Subcutaneous abdominal adipose tissue (tissue), 5 donors: ENCODE measurements around the gene TNIP1.
A peak's percentile ranks its signal among the peaks of the same experiment; 100 is the strongest.

Experiments
- H3K27ac ChIP-seq: one replicate; pipeline ENCODE4 v1.7.0; 2013; ENCODE audit warnings: low read depth, mild to moderate bottlenecking, inconsistent platforms, low read length, moderate library complexity
- H3K27me3 ChIP-seq, 5 donors: one replicate each; pipeline ENCODE4 v1.7.0; 2013; ENCODE audit warnings: low read length in 5 of 5, inconsistent platforms in 1 of 5; ENCODE audit not compliant: control insufficient read depth in 5 of 5, insufficient read depth in 4 of 5
- H3K36me3 ChIP-seq, 5 donors: one replicate each; pipeline ENCODE4 v1.7.0; 2013; ENCODE audit warnings: low read length in 5 of 5; ENCODE audit not compliant: control insufficient read depth in 5 of 5, insufficient read depth in 5 of 5
- H3K4me1 ChIP-seq, 5 donors: one replicate each; pipeline ENCODE4 v1.7.0; 2013; ENCODE audit warnings: low read length in 5 of 5, mild to moderate bottlenecking in 3 of 5, moderate library complexity in 1 of 5; ENCODE audit not compliant: control insufficient read depth in 5 of 5, insufficient read depth in 5 of 5
- H3K4me3 ChIP-seq, 5 donors: one replicate each; pipeline ENCODE4 v1.7.0; 2013; ENCODE audit warnings: low read length in 5 of 5, low read depth in 1 of 5
- H3K9ac ChIP-seq, 5 donors: one replicate each; pipeline ENCODE4 v1.7.0; 2013; ENCODE audit warnings: low read length in 5 of 5, mild to moderate bottlenecking in 4 of 5, moderate library complexity in 3 of 5
- H3K9me3 ChIP-seq, 5 donors: one replicate each; pipeline ENCODE4 v1.7.0; 2013; ENCODE audit warnings: low read length in 5 of 5; ENCODE audit not compliant: control insufficient read depth in 5 of 5
- donor health status: healthy.
- donor health status: healthy.
- donor health status: healthy.
- donor health status: healthy.
- donor health status: healthy.

Gene TNIP1

DNA sequence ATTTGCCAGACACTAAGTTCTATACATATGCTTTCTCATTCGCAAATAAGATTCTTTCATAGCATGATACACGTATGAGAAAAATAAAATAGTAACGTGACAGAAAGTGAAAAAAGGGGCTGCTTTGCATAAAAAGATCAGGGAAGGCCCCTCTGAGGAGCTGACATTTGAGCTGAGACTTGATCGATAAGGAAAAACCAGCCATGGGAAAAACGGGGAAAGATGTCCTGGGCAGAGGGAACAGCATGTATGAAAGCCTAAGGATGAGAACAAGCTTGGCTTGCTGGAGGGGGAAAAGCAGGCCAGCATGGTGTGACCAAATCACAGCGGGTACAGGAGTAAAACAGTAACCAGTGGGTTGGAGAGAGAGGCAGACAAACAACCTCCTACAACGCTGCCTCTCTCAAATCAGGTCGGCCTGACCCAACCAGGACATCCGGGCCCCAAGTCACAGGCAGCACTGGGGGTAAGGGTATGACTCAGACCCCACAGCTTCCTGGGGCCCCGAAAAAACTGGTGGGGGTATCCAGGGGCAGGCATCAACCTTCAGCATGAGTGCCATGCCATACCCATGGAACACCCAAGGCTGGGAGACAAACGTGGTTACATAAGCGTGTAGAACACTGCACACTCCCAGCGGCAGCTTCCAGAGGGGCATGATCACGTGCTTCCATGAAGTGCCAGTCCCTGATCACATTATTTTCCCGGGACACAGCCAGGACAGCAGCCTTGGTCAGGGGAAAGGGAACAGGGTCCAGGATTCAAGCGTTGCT lies 2.2 kb downstream of the TNIP1 start:
- Histone ChIP-seq H3K9me3 (no peaks in the 10 kb centered on the region), H3K36me3 (peaks cover 0 to 25% (median 6%) of the 10 kb centered on the region in 5 donors)

DNA sequence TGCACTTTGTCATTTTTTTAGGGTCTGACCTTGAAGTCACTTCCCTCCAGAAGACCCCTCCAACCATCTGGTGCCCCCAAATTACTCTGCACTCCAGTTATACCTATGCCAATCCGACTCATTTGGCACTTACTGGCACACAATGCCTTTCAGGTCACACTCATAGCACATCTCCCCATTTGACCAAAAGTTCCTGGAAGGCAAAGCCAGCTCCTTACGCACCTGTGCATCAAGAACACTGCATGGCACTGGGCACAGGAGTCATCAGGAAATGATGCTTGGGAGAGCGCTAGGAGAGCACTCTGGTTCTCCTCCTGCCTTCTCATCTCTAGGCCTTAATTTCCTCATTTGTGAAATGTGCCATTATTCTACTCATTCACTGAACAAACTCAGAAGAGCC lies 2.9 kb downstream of the TNIP1 start:
- Histone ChIP-seq H3K4me1 (peaks cover 27 to 70% (median 66%) of the 10 kb centered on the region in 5 donors), H3K9me3 (no peaks in the 10 kb centered on the region), H3K9ac (peak overlapping the region in 1 of 5 donors; percentile 99), H3K4me3 (peak overlapping the region in 1 of 5 donors; percentile 42), H3K27ac (peak overlapping the region; percentile 100), H3K36me3 (peaks cover 0 to 28% (median 6%) of the 10 kb centered on the region in 5 donors), H3K27me3 (peaks cover 0 to 2% (median 0%) of the 10 kb centered on the region in 5 donors)

More for the DNA sequence above, 2.2 kb downstream of the TNIP1 start:
- peak overlapping the region; percentile 100 for H3K27ac ChIP-seq
- H3K4me3 ChIP-seq = peak overlapping the region in 4 of 5 donors; percentile 36 to 86 (median 64)
- peak overlapping the region in 4 of 5 donors; percentile 30 to 99 (median 38) for H3K9ac ChIP-seq
- H3K27me3 ChIP-seq = peaks cover 0 to 2% (median 0%) of the 10 kb centered on the region in 5 donors
- H3K4me1 ChIP-seq = peaks cover 27 to 73% (median 66%) of the 10 kb centered on the region in 5 donors

DNA sequence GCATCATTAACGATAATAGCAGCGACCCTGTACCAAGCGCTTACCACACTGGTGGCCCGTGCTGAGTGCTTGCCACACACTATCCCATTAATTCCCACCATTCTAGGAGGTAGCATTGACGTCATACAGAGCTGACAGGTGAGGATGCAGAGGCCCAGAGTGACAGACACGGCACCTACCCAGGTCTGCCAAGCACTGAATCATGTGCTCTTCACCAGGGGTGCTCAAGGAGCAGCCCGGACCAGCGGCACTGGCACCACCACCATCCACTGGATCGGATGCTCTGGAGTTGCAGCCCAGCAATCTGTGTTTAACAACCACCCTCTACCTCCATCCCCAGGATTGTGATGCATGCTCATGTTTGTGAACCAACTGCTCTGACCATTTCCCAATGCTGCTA lies 3.4 kb downstream of the TNIP1 start:
- H3K4me3 ChIP-seq = no peak overlapping the region
- peaks cover 23 to 65% (median 64%) of the 10 kb centered on the region in 5 donors for H3K4me1 ChIP-seq

DNA sequence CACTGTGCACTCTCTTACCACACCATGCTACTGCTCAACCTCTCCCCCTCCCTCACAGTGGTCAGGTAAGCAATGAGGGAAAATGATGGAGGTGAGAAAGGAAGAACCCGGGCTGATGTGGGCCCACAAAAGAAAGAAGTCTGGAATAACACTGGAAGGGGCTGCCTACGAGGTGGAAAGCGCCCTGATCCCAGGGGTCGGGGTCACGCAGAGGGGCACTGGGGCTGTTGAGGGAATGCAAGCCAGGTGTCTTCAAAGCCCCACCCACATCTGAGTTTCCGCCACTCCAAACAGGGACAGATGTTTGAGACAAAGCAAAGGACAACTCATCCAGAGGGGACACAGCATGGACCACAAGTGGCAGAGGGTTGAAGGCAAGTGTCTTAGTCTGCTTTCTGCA lies 4.2 kb downstream of the TNIP1 start:
- Histone ChIP-seq H3K9me3 (no peaks in the 10 kb centered on the region), H3K36me3 (peaks cover 0 to 32% (median 9%) of the 10 kb centered on the region in 5 donors), H3K27ac (peak overlapping the region; percentile 100), H3K9ac (peak overlapping the region in 2 of 5 donors; percentile 16 to 52), H3K27me3 (peaks cover 0 to 2% (median 0%) of the 10 kb centered on the region in 5 donors), H3K4me1 (peaks cover 17 to 65% (median 64%) of the 10 kb centered on the region in 5 donors), H3K4me3 (peak overlapping the region in 1 of 5 donors; percentile 22)

More for the DNA sequence above, 3.4 kb downstream of the TNIP1 start:
- peaks cover 0 to 28% (median 6%) of the 10 kb centered on the region in 5 donors for H3K36me3 ChIP-seq
- H3K9ac ChIP-seq = no peak overlapping the region
- H3K27ac ChIP-seq = peak overlapping the region; percentile 100
- H3K27me3 ChIP-seq = peaks cover 0 to 2% (median 0%) of the 10 kb centered on the region in 5 donors
- no peaks in the 10 kb centered on the region for H3K9me3 ChIP-seq

DNA sequence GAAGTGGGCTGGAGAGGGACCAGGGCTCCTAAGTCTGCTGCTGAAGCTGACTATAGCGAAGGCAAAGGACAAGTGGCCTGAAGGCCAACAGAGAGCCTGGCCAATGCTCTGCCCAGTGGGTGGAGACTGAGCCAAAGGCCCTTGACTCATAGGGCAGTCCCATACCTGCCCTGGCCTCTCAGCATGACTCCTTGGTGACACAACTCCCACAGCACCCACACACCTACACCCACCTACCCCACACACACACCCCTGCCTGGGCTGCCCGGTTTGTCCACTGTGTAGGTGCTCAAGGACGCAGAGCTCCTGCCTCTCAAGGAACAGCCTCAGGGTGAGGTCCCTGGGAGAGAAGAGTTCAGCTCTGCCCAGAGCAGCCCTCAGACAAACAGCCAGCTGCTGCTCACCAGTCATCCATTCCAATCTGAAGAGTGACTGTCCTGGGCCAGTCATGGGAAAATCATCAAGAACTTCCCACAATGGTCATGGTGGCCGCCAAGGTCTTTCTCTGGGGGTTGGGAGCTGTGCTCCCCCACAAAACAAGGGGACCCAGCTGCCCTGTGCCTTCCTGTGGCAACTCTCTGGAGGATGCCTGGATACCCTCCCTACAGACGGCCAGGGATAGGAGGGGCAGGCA lies 5.0 kb downstream of the TNIP1 start:
- Histone ChIP-seq H3K9me3 (no peaks in the 10 kb centered on the region), H3K4me1 (peaks cover 17 to 65% (median 63%) of the 10 kb centered on the region in 5 donors), H3K27me3 (peaks cover 0 to 2% (median 0%) of the 10 kb centered on the region in 5 donors), H3K27ac (peak overlapping the region; percentile 100), H3K36me3 (peaks cover 0 to 38% (median 11%) of the 10 kb centered on the region in 5 donors), H3K9ac (peak overlapping the region; percentile 2 to 90 (median 46)), H3K4me3 (peak overlapping the region in 1 of 5 donors; percentile 22)

DNA sequence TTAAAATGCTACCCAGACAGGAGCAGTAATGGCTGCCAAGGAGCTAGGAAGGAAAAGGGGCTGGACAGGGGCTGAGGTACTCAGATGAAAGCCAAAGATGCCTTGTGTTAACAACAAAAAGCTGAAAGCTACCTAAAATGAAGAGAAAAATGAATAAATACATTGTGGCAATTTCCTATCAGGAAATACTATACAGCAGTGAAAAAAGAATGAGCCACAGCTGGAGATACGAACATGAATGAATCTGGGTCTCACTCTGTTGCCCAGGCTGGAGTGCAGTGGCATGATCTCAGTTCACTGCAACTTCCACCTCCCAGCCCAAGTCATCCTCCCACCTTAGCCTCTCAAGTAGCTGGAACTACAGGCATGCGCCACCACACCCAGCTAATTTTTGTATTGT lies 6.3 kb downstream of the TNIP1 start:
- Histone ChIP-seq H3K27ac (peak overlapping the region; percentile 46), H3K36me3 (peaks cover 0 to 48% (median 14%) of the 10 kb centered on the region in 5 donors), H3K4me3 (no peak overlapping the region), H3K4me1 (peaks cover 11 to 70% (median 65%) of the 10 kb centered on the region in 5 donors), H3K9me3 (no peaks in the 10 kb centered on the region), H3K9ac (peak overlapping the region in 2 of 5 donors; percentile 17 to 29), H3K27me3 (peaks cover 0 to 2% (median 0%) of the 10 kb centered on the region in 5 donors)

DNA sequence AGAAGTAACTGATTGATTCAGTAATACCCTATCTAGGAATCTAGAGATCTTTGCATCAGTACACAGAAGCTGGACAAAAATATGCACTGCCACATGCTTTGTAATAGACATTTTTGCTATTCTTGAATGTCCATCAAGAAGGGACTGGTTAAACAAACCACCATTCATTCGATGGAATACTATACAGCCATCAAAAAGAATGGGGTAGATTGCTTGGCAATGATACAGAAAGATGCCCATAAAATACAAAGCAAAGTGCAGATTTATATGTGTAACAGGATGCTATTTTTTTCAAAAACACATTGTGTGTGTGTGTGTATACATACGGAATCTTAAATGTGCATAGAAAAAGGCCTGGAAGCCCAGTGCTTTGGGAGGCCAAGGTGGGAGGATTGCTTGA lies 7.6 kb downstream of the TNIP1 start:
- peaks cover 0 to 55% (median 14%) of the 10 kb centered on the region in 5 donors for H3K36me3 ChIP-seq
- peak overlapping the region; percentile 44 for H3K27ac ChIP-seq
- peaks cover 0 to 2% (median 0%) of the 10 kb centered on the region in 5 donors for H3K27me3 ChIP-seq
- H3K9me3 ChIP-seq = no peaks in the 10 kb centered on the region
- H3K4me1 ChIP-seq = peaks cover 10 to 70% (median 65%) of the 10 kb centered on the region in 5 donors
- no peak overlapping the region for H3K9ac ChIP-seq
- H3K4me3 ChIP-seq = no peak overlapping the region

DNA sequence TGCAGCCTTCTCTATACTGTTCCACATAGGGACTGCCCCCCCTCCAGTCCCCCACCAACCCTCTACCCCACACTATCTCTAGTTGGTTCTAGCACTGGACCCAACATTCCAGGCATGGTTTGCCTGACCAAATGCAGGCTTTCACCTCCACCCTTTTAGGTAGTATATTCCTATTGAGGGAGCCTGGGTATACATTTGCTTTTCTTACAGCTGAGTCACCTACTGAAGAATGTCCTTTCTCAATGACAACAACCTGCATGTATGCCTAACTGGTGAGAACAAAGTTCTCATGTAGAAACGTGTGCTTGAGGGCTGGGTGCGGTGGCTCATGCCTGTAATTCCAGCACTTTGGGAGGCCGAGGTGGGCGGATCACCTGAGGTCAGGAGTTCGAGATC lies 8.2 kb downstream of the TNIP1 start:
- H3K36me3 ChIP-seq = peaks cover 0 to 55% (median 11%) of the 10 kb centered on the region in 5 donors
- H3K9ac ChIP-seq = no peak overlapping the region
- peaks cover 0 to 2% (median 0%) of the 10 kb centered on the region in 5 donors for H3K27me3 ChIP-seq
- peaks cover 17 to 70% (median 65%) of the 10 kb centered on the region in 5 donors for H3K4me1 ChIP-seq
- H3K4me3 ChIP-seq = no peak overlapping the region
- no peaks in the 10 kb centered on the region for H3K9me3 ChIP-seq
- peak overlapping the region; percentile 44 for H3K27ac ChIP-seq

DNA sequence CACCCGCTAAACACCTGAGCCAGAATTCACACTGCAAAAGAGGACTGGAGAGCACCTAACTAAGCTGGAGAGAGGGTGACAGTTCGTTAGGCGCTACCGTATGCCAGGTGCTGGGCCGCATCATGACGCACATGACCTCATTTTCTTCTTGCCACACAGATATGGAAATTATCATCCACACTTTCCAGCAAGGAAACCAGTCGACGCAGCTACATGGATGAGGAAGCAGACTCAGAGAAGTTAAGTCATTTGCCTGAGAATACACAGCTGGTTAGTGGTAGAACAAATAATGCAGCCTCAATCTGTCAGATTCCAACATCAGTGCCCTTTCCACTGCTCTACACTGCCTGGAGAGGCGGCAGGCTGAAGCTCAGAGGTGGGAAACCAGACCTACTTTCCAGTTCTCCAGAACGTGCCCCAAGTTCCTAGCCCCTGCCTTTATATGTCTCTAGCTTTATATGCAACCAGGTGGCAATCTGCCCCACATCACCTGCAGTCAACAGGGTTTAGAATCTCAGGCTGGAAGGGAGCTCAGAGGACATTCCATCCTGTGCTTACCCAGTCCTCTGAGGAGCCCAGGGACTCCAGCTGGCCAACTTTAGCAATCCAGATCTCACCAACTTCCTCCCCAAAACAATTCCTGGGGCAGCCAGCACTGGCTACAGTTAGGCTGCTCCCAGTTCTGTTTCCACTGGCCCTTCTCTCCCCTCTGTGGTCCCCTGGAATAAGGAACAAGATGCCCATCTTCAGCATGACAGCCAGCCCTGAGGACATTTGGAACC lies 8.8 kb downstream of the TNIP1 start:
- Histone ChIP-seq H3K4me1 (peaks cover 18 to 70% (median 65%) of the 10 kb centered on the region in 5 donors), H3K9ac (peak overlapping the region in 2 of 5 donors; percentile 5 to 10), H3K27ac (peak overlapping the region; percentile 44), H3K4me3 (no peak overlapping the region), H3K36me3 (peaks cover 0 to 55% (median 12%) of the 10 kb centered on the region in 5 donors), H3K27me3 (peaks cover 0 to 2% (median 0%) of the 10 kb centered on the region in 5 donors), H3K9me3 (no peaks in the 10 kb centered on the region)
